Muscle layer of duodenum (tissue), 2 donors: Measurements from ENCODE around the gene MEG3.

ENCODE experiments used
- H3K27ac ChIP-seq: one replicate; pipeline ENCODE4 v1.7.0; 2013; ENCODE audit warnings: mild to moderate bottlenecking, low read length
- H3K27me3 ChIP-seq: one replicate; pipeline ENCODE4 v1.7.0; 2013; ENCODE audit warnings: low read depth, mild to moderate bottlenecking, control low read depth, low read length
- H3K36me3 ChIP-seq, 2 donors: one replicate each; pipeline ENCODE4 v1.7.0; 2013; ENCODE audit warnings: low read length in 2 of 2, control low read depth in 1 of 2, mild to moderate bottlenecking in 1 of 2; ENCODE audit not compliant: insufficient read depth in 2 of 2, control insufficient read depth in 1 of 2
- H3K4me1 ChIP-seq, 2 donors: one replicate each; pipeline ENCODE4 v1.7.0; 2013; ENCODE audit warnings: low read length in 2 of 2, mild to moderate bottlenecking in 2 of 2, control low read depth in 1 of 2, moderate library complexity in 1 of 2; ENCODE audit not compliant: insufficient read depth in 2 of 2, control insufficient read depth in 1 of 2
- H3K4me3 ChIP-seq, 2 donors: one replicate each; pipeline ENCODE4 v1.7.0; 2013; ENCODE audit warnings: low read length in 2 of 2, low read depth in 1 of 2, mild to moderate bottlenecking in 1 of 2
- H3K9me3 ChIP-seq, 2 donors: one replicate each; pipeline ENCODE4 v1.7.0; 2013; ENCODE audit warnings: low read length in 2 of 2, control low read depth in 1 of 2, mild to moderate bottlenecking in 1 of 2; ENCODE audit not compliant: control insufficient read depth in 1 of 2
- donor health status: healthy.

MEG3 gene

DNA sequence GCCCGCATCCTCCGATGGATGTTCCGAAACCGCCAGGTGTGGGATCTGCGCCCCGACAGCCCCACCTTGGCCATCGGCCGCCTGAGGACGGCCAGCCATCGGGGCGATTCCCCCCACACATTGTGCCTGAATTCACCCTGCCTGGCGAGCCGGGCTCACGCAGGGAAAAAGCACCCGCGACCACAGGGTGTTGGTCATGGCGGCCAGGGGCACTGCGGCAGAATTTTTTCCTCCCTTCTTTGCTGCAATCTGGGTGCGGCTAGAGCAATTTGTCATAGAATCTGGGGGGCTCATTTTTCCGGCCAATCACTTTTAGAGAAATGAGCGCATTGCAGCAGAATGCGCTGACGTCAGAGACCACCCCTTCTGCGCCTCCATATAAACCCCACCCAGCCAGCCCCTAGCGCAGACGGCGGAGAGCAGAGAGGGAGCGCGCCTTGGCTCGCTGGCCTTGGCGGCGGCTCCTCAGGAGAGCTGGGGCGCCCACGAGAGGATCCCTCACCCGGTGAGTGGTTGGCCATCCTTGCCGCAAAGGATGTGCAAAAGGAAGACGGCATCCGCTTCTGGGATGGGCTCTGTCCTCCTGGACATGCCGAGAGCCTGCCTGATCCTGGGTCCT lies at the start of gene MEG3:
Gene MEG3, plus strand, starts transcription at position 406 of the 619 bp plus-strand sequence.
- H3K4me3 ChIP-seq = peak within 1 kb of the TSS; percentile 37 to 48
- peaks cover 0 to 15% of the 10 kb centered on the region in 2 donors for H3K4me1 ChIP-seq
- no peaks in the 10 kb centered on the region for H3K27me3 ChIP-seq
- no peaks in the 10 kb centered on the region for H3K36me3 ChIP-seq
- H3K27ac ChIP-seq = no peak within 1 kb of the TSS
- peaks cover 0 to 8% of the 10 kb centered on the region in 2 donors for H3K9me3 ChIP-seq

- Histone ChIP-seq H3K27ac (no peak overlapping the region), H3K9me3 (no peaks in the 10 kb centered on the region), H3K27me3 (no peaks in the 10 kb centered on the region), H3K4me1 (peaks cover 0 to 4% of the 10 kb centered on the region in 2 donors), H3K36me3 (no peaks in the 10 kb centered on the region), H3K4me3 (no peak overlapping the region)
Observed at GRCh38 chr14:100776681-100777365, 49.1 kb upstream of the MEG3 start.

DNA sequence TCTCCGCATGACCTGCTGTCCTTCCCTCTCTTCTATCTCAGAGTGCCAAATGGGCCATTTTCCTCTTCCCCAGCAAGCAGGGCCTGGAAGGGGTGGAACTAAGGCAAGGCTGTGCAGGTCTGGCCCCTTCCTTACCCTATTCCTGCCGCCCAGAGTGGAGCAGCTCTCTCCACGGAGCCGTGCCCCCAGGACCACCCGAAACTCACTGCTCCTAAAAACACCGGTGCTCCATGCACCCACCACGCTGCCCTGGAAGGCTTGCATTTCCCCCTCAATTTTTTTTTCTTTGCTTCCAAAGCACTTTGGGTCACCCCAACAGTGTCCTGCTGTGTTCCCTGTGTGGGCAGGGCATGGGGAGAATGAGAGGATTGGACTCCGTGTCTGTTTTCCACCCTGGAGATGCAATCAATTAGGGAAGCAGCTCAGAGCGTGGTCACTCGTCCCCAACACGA lies 48.5 kb upstream of the MEG3 start:
- Histone ChIP-seq H3K36me3 (no peaks in the 10 kb centered on the region), H3K27ac (no peak overlapping the region), H3K27me3 (no peaks in the 10 kb centered on the region), H3K4me3 (no peak overlapping the region), H3K4me1 (peaks cover 0 to 4% of the 10 kb centered on the region in 2 donors), H3K9me3 (no peaks in the 10 kb centered on the region)

GRCh38 chr14:100777818-100778525 lies 47.9 kb upstream of the MEG3 start:
- peaks cover 0 to 4% of the 10 kb centered on the region in 2 donors for H3K4me1 ChIP-seq
- no peaks in the 10 kb centered on the region for H3K9me3 ChIP-seq
- H3K4me3 ChIP-seq = no peak overlapping the region
- H3K27me3 ChIP-seq = no peaks in the 10 kb centered on the region
- no peak overlapping the region for H3K27ac ChIP-seq
- H3K36me3 ChIP-seq = no peaks in the 10 kb centered on the region

GRCh38 chr14:100778526-100778882 lies 47.4 kb upstream of the MEG3 start:
- no peak overlapping the region for H3K27ac ChIP-seq
- no peaks in the 10 kb centered on the region for H3K27me3 ChIP-seq
- no peak overlapping the region for H3K4me3 ChIP-seq
- peaks cover 0 to 4% of the 10 kb centered on the region in 2 donors for H3K4me1 ChIP-seq
- no peaks in the 10 kb centered on the region for H3K36me3 ChIP-seq
- H3K9me3 ChIP-seq = no peaks in the 10 kb centered on the region

DNA sequence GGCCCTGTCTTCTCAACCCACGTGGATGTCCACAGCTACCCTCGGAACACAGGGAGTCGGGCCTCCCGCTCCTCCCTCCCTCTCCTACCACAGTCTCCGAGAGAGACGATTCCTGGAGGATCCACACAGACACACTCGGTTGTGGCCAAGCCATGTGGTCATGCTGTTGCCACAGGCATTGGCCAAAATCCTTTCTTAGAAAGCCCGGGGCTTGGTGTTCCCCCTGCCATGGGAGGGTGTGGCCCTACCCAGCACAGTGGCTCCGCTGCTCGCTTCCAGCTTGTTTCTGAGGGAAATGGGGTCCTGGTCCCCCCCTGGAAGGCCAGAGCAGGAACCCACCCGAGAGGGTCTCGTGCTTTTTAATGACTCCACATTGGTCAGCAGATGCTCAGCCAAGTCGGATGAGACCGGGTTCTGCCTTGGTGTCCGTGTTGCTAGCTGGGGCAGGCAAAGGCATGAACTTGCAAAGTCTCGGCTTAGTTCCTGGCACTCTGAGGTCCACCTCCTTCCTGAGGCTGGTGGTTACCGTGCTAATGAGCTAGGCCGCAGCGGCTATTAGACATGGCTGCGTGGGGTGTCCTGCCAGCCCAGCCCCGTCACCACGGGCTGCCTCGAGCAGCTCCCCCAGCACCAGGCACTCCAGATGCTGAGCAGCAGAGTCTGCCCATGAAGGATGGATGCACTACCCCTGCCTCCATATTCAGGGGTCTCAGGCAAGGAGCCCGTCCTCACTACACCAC lies 46.8 kb upstream of the MEG3 start:
- H3K27ac ChIP-seq = no peak overlapping the region
- H3K36me3 ChIP-seq = no peaks in the 10 kb centered on the region
- H3K4me3 ChIP-seq = no peak overlapping the region
- H3K27me3 ChIP-seq = no peaks in the 10 kb centered on the region
- peaks cover 0 to 4% of the 10 kb centered on the region in 2 donors for H3K4me1 ChIP-seq
- no peaks in the 10 kb centered on the region for H3K9me3 ChIP-seq

DNA sequence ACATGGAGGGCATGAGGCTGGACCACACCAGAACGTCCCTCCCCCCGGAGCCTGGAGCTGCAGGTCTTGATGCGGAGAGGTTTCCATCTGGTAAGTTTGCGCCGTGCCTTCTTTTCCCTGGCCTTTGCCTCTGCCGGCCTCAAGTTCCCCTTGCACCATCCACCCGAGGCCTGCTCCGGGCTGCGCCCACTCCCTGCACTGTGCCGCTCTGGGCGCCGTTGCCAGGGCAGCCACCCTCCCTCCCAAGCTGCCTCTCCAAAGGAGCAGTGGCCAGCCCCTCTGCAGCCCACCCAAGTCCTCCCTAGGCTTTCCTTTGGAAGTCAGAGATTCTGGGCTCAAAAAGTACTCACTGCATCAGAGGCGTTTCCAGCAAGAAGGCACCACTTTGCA lies 46.2 kb upstream of the MEG3 start:
- Histone ChIP-seq H3K27me3 (no peaks in the 10 kb centered on the region), H3K9me3 (no peaks in the 10 kb centered on the region), H3K36me3 (no peaks in the 10 kb centered on the region), H3K4me1 (peaks cover 0 to 4% of the 10 kb centered on the region in 2 donors), H3K4me3 (no peak overlapping the region), H3K27ac (no peak overlapping the region)

- H3K36me3 ChIP-seq = no peaks in the 10 kb centered on the region
- H3K4me3 ChIP-seq = no peak overlapping the region
- no peaks in the 10 kb centered on the region for H3K9me3 ChIP-seq
- H3K27ac ChIP-seq = no peak overlapping the region
- H3K4me1 ChIP-seq = peaks cover 0 to 4% of the 10 kb centered on the region in 2 donors
- H3K27me3 ChIP-seq = no peaks in the 10 kb centered on the region
Observed at GRCh38 chr14:100780246-100780645, 45.7 kb upstream of the MEG3 start.

DNA sequence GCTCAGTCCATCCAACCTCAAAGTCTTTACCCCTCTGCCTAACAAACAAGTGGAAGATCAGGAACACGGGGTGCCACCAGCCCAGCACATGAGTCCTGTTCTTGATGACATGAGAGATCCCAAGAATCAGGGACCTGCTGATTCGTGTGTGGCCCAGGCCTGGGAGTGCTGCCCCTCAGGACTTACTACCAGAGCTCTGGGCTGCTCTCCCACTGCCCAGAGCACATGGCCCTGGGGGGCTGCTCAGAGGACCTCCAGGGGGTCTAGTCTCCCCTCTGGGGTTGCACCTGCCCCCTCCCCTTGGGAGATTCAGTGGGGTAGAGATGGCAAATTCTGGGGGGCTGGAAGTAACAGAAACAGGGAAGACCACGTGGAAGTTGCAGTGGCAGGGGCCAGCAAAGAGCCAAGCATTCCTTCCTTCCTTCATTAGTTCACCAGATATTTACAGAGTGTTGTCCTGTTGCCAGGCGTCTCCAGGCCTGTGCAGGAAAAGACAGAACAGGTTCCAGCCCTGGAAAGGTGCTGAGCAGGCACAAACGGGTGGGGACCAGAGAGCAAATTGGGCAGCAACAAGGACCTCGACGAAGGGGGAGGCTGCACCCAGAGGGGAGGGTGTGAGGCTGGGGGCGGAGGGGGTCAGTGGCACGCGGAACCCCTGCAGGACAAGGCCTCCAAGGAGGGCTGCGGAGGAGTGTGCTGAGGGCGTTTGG lies 45.1 kb upstream of the MEG3 start:
- H3K4me3 ChIP-seq = no peak overlapping the region
- H3K27ac ChIP-seq = no peak overlapping the region
- H3K36me3 ChIP-seq = no peaks in the 10 kb centered on the region
- H3K27me3 ChIP-seq = no peaks in the 10 kb centered on the region
- H3K9me3 ChIP-seq = no peaks in the 10 kb centered on the region
- peaks cover 0 to 4% of the 10 kb centered on the region in 2 donors for H3K4me1 ChIP-seq

DNA sequence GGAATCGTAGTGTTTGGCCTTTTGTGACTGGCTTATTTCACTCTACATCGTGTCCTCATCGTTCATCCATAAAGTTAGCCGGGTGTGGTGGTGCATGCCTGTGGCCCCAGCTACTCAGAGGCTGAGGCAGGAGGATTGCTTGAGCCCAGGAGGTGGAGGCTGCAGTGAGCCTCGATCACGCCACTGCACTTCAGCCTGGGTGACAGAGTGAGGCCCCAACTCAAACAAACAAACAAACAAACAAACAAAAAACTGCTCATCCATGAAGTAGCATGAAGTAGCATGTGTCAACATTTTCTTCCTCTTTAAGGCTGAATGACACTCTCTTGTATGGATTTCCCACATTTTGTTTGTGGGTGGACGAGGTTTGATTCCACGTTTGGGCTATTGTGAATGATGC lies 44.0 kb upstream of the MEG3 start:
- Histone ChIP-seq H3K27ac (no peak overlapping the region), H3K4me3 (no peak overlapping the region), H3K4me1 (no peaks in the 10 kb centered on the region), H3K36me3 (no peaks in the 10 kb centered on the region), H3K9me3 (no peaks in the 10 kb centered on the region), H3K27me3 (no peaks in the 10 kb centered on the region)
